ENCODE measurements around the gene ARID2.
A peak's percentile ranks its signal among the peaks of the same experiment; 100 is the strongest.

ARID2 gene

GRCh38 chr12:45729233-45730083 is at the start of gene ARID2:
ARID2 (plus strand) TSS chr12:45729706; CDS start chr12:45729837, 131 bp downstream.
- peak; percentile 39 for DNase-seq

GRCh38 chr12:45680362-45680761 is 49.1 kb upstream of the ARID2 start:
- no peak for DNase-seq

DNA sequence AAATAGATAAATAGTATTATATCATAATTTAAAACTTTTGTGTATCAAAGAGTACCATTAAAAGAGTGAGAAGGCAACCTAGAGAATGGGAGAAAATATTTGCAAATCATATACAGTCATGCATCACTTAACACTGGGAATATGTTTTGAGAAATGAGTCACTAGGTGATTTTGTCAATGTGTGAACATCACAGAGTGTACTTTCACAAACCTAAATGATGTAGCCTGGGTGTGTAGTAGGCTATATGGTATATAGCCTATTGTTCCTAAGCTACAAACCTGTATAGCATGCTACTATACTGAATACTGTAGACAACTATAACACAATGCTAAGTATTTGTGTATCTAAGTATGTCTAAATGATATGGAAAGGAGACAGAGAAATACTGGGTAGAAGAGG is 48.0 kb upstream of the ARID2 start:
- DNase-seq, result no peak

DNA sequence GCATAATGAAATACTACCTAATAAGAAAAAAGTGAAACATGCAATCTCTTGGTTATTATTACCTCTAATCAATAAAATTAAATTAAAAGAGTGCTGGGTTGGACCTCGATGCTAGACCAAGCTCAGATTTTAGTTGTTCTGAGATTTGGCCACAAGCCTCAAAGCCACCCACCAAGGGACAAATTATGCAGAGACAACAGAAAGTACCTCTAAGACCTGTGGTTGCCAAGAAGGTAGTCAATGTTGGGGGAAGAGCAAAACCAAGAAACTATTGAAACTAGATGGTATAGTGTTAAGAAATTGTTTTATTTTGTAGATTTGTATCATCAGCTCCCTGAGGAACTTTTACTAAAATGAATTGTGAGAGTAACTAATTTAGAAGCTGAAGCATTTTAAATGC is 43.8 kb upstream of the ARID2 start:
- DNase-seq, result no peak

GRCh38 chr12:45687081-45688015 is 42.2 kb upstream of the ARID2 start:
- DNase-seq, result no peak

GRCh38 chr12:45688183-45688582 is 41.3 kb upstream of the ARID2 start:
- DNase-seq, result peak; percentile 17

GRCh38 chr12:45695035-45695434 is 34.5 kb upstream of the ARID2 start:
- DNase-seq, result no peak

DNA sequence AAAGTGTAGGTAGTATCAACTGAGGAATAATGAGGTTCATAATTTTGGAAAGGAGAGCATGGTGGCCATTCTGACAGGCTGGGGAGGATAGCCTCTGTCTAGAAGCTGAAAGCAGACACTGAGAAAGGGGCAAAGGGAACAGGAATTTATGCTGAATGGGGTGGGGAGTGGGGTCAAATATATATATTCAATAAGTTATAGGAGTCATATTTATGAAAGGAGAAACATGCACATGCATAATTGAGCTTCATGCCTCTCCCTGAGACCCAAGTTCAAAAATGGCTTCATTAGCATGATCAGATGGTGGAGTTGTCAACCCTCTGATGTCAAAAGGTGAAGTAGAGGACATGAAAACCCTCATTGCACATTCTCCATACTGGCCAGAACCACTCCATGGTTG is 33.9 kb upstream of the ARID2 start:
- no peak for DNase-seq

GRCh38 chr12:45696049-45696448 is 33.5 kb upstream of the ARID2 start:
- no peak for DNase-seq

DNA sequence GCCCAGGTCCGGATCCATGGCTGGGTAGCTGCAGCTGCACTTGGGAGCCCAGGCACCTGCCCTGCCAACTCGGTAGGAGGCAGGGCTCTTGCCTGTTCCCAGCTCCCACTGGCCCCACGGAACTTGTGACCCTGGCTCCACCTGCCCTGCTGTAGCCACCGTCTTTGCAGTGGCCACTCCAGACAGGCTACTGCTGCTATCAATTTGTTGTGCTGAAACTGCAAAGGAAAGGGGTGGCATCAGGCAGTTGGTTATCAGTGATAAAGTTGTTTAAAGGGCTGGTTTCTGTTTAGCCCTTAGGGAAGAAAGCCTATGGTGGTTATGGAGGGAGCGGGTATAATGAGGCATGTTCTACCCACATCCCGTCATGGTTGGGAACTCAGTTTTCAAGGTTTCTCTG is 32.1 kb upstream of the ARID2 start:
- no peak for DNase-seq

DNA sequence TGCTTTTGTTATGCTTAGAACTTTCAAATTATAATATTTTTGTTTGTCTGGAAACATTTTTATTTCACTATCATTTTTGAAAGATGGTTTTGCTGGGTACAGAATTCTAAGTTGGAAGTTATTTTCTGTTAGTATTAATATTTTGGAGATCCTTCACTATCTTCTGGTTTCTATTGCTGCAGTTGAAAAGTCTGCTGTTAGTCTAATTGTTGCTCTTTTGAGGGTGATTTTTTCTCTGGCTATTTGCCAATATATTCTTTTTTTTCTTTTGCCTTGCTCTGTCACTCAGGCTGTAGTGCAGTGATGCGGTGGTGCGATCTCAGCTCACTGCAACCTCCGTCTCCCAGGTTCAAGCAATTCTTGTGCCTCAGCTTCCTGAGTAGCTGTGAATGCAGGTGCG is 28.2 kb upstream of the ARID2 start:
- DNase-seq, result no peak

DNA sequence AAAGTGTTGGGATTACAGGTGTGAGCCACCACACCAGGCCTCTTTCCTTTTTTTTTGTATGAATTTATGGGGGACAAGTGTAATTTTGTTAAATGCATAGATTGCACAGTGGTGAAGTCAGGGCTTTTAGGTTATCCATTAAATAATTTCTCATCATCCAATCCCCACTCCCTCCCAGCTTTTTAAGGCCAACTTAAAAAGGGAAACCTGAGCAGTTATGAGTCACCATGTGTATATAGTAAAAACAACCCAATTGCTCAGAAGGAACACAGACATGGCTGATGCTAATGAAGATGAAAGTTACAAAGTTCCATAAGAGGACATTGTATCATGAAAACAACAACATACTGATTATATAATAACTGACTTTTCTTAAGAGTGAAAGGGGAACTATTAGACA is 25.6 kb upstream of the ARID2 start:
- DNase-seq, result no peak

DNA sequence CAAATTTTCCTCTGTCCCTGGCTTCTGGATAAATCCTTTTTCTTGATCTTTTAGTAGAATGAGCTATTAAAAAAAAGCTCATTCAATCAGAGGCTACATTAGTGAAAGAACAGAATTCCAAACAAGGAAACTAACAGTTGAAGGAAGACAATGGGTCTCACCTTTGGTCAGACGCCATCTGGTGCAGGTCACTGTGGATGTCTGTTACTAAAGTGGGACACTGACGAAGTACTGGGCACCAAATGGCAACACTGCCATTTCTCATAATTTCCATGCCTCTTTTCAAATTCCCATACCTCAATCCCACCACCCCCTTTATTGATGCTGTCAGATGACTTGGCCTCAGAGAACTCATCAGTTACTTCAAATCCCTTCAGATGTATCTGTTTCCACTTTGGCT is 24.5 kb upstream of the ARID2 start:
- DNase-seq, result no peak

GRCh38 chr12:45705404-45705803 is 24.1 kb upstream of the ARID2 start:
- no peak for DNase-seq

GRCh38 chr12:45707241-45707857 is 22.2 kb upstream of the ARID2 start:
- no peak for DNase-seq

- DNase-seq, result no peak
These were observed 21.1 kb upstream of the ARID2 start for GRCh38 chr12:45708363-45708762.

DNA sequence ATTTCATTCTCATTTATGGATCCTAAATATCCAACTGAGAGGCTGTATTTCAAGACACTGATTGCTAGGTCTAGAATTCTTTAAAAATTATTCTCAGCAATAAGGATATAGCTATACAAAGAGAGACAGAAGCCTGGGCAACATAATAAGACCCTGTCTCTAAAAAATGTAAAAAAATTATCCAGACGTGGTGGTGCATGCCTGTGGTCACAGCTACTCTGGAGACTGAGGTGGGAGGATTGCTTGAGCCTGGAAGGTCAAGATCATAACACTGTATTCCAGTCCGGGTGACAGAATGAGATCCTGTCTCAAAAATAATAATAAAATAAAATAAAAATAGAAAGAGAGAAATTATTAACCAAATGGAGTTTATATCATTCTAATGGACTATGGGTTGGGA is 20.6 kb upstream of the ARID2 start:
- DNase-seq, result no peak

DNA sequence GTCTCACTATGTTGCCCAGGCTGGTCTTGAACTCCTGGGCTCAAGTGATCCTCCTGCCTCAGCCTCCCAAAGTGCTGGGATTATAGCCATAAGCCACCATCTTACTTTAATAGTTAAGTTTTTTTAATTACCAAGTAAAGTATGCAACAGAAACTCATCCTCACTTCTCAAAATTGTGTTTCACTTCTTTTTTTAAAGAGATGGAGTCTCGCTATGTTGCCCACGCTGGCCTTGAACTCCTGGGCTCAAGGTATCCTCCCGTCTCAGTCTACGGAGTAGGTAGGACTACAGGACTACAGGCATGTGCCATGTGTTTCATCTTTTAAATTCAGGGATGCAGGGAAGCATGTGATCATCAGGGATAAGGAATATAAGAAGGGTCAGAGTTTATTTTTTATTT is 17.2 kb upstream of the ARID2 start:
- no peak for DNase-seq

- no peak for DNase-seq
These were observed 16.4 kb upstream of the ARID2 start for GRCh38 chr12:45713078-45713477.

GRCh38 chr12:45718306-45718705 is 11.2 kb upstream of the ARID2 start:
- no peak for DNase-seq

GRCh38 chr12:45720069-45720468 is 9.4 kb upstream of the ARID2 start:
- DNase-seq, result no peak

GRCh38 chr12:45721369-45721768 is 8.1 kb upstream of the ARID2 start:
- no peak for DNase-seq

DNA sequence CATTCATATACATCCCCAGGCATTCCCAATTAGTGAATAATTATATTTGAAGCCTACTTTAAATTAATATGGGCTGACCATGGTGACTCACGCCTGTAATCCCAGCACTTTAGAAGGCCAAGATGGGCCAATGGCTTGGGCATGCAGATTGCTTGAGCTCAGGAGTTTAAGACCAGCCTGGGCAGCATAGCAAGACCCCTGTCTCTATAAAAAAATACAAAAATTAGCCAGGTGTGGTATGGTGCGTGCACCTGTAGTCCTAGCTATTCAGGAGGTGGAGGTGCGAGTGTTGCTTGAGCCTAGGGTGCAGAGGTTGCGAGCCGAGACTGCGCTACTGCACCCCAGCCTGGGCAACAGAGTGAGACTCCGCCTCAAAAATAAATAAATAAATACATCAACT is 7.6 kb upstream of the ARID2 start:
- DNase-seq, result no peak
